ENCODE measurements around the gene ARHGAP22.

GRCh38 chr10:48632166-48632565, 27.3 kb upstream of the ARHGAP22 start:
- TF ChIP-seq CTCF (IDR thresholded peaks at IDR 0.05) (no peak), POLR2AphosphoS5 (IDR thresholded peaks at IDR 0.05; ENCODE audit: low read depth, low read length) (no peak)
